Measurements from ENCODE around the gene LRRC10.

- no peak for TF ChIP-seq CTCF (conservative IDR thresholded peaks at IDR 0.05)
- no peak for TF ChIP-seq EZH2 (IDR thresholded peaks at IDR 0.05; ENCODE audit: low read depth)
Measured at GRCh38 chr12:69578283-69578682, 32.4 kb downstream of the LRRC10 start.
